Fibroblast of the conjunctiva (primary cell): ENCODE data around the gene RMP24.
A peak's percentile ranks its signal among the peaks of the same experiment; 100 is the strongest.
"Not testable (repeated sequence)": the region's sequence is repeated elsewhere in the genome, so short reads cannot be mapped to it uniquely, and the experiment has no call there.

ENCODE experiments used
- DNase-seq: peaks from one replicate; pipeline ENCODE4 v3.0.0-alpha.2; 2010; ENCODE audit warnings: low read depth

Gene RMP24

GRCh38 chr18:35968278-35968880 is 4.1 kb upstream of the RMP24 start:
- no peak for DNase-seq

GRCh38 chr18:35969676-35970075 is 2.8 kb upstream of the RMP24 start:
- DNase-seq, result no peak

- DNase-seq, result peak; percentile 8
These were observed 750 bp upstream of the RMP24 start for GRCh38 chr18:35971661-35972196.

- no peak for DNase-seq
These were observed 1.2 kb downstream of the RMP24 start for GRCh38 chr18:35973650-35974049.

GRCh38 chr18:35974181-35974580 is 1.7 kb downstream of the RMP24 start:
- no peak for DNase-seq

- no peak for DNase-seq
These were observed 6.6 kb downstream of the RMP24 start for GRCh38 chr18:35979112-35979511.

GRCh38 chr18:35982409-35983114 is 10.1 kb downstream of the RMP24 start:
- DNase-seq, result peak; percentile 65

- no peak for DNase-seq
These were observed 10.7 kb downstream of the RMP24 start for GRCh38 chr18:35983147-35983546.

GRCh38 chr18:35983818-35984217 is 11.3 kb downstream of the RMP24 start:
- DNase-seq, result peak; percentile 9

GRCh38 chr18:35991696-35992095 is 19.2 kb downstream of the RMP24 start:
- no peak for DNase-seq

- DNase-seq, result no peak
These were observed 20.5 kb downstream of the RMP24 start for GRCh38 chr18:35993013-35993412.

GRCh38 chr18:35998967-35999366 is 26.5 kb downstream of the RMP24 start:
- no peak for DNase-seq

- DNase-seq, result no peak
These were observed 27.4 kb downstream of the RMP24 start for GRCh38 chr18:35999925-36000324.

- no peak for DNase-seq
These were observed 34.5 kb downstream of the RMP24 start for GRCh38 chr18:36006997-36007396.

- DNase-seq, result no peak
These were observed 36.7 kb downstream of the RMP24 start for GRCh38 chr18:36009214-36009613.

- no peak for DNase-seq
These were observed 40.4 kb downstream of the RMP24 start for GRCh38 chr18:36012891-36013290.

- DNase-seq, result no peak
These were observed 43.1 kb downstream of the RMP24 start for GRCh38 chr18:36015629-36016028.

GRCh38 chr18:36017232-36017631 is 44.8 kb downstream of the RMP24 start:
- DNase-seq, result peak; percentile 2

- DNase-seq, result no peak
These were observed 47.8 kb downstream of the RMP24 start for GRCh38 chr18:36020174-36020711.

- DNase-seq, result no peak
These were observed 50.9 kb downstream of the RMP24 start for GRCh38 chr18:36023336-36023735.

GRCh38 chr18:36024241-36024640 is 51.8 kb downstream of the RMP24 start:
- not testable (repeated sequence) for DNase-seq

- no peak for DNase-seq
These were observed 52.5 kb downstream of the RMP24 start for GRCh38 chr18:36025025-36025424.

GRCh38 chr18:36028859-36029258 is 56.4 kb downstream of the RMP24 start:
- DNase-seq, result no peak
